ENCODE data around the gene OSBPL3. TPM values are rescaled to one million over a fixed set of nuclear protein-coding genes. Genes with fewer than 3 reads are reported as not detected.

The OSBPL3 gene
- total and polyA plus RNA-seq, 2 donors (not counting 1 experiment from before 2014, with no cell fraction given): 13.5 to 67.6 TPM

DNA sequence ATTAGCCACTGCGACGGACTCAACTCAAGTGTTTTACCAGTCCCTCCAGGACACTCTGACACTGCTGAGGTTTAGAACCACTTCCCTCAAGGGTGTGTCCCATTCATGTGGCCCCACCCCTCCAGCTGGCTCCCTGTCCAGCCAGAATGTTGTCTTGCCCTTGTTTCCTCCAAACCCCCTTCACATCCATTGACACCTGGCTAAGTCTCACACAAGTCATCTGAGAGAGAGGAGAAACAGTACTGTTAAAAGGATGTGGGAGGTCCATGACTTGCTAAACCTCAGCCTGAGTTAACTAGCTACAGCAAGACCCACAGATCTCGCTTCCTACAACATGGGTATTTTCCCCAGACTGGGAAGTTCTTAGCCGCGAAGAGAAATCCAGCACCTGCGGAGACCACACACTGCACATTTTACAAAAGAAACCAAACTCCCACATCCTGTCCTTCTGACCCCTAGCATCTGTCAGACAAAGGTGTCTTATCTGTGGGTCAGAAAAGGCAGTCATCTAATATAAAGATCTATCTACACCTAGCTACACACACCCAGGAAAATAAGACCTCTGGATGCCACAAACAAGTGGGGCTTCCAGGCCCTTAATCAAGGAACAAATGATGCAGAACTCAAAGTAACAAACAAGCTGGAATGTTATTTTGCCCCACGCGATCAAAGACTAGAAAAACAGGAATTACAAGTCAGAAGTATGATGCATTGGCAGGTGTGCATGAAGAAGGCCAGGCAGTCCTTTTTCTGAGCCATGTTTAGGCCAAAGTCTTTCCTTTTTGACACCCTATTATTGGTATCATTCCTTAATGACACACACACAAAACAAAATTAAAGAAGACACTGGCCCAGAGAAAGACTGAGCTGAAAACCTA, 13.9 kb downstream of the OSBPL3 start:
- Histone ChIP-seq H3K36me3 (replicated peaks in 1 of 2; ENCODE audit: control extremely low read depth in 1 of 2, control insufficient read depth in 1 of 2, extremely low read depth in 1 of 2, insufficient read depth in 2 of 2, low read length in 1 of 2) (no peaks in the 10 kb centered on the region), H3K9me3 (ENCODE audit: control extremely low read depth in 1 of 3, control insufficient read depth in 2 of 3, insufficient read depth in 1 of 3, low read length in 2 of 3) (no peaks in the 10 kb centered on the region), H2AFZ (ENCODE audit: insufficient read depth, low read depth, low read length, poor library complexity, severe bottlenecking) (peak overlapping the region; percentile 2), H4K20me1 (ENCODE audit: control insufficient read depth, insufficient read depth, low read length, poor library complexity, severe bottlenecking) (peaks cover 12% of the 10 kb centered on the region), H3K4me2 (replicated peaks; ENCODE audit: low read depth, low read length, poor library complexity, severe bottlenecking) (peak overlapping the region; percentile 52), H3K27ac (ENCODE audit: low read length in 2 of 2) (peak overlapping the region; percentile 34 to 67), H3K79me2 (ENCODE audit: control insufficient read depth, insufficient read depth, low read length) (peaks cover 56% of the 10 kb centered on the region), H3K27me3 (replicated peaks in 1 of 4; ENCODE audit: control extremely low read depth in 1 of 4, control insufficient read depth in 3 of 4, insufficient read depth in 4 of 4, low read length in 3 of 4) (no peaks in the 10 kb centered on the region), H3K9ac (ENCODE audit: low read length) (peak overlapping the region; percentile 8), H3K4me1 (ENCODE audit: control insufficient read depth in 2 of 2, insufficient read depth in 2 of 2, low read length in 2 of 2) (peaks cover 37 to 41% of the 10 kb centered on the region in 2 donors), H3K4me3 (ENCODE audit: control extremely low read depth in 1 of 5, extremely low read depth in 1 of 5, insufficient read depth in 1 of 5, low read depth in 2 of 5, low read length in 4 of 5) (no peak overlapping the region)
- TF ChIP-seq EZH2 (IDR thresholded peaks at IDR 0.05; ENCODE audit: borderline replicate concordance, insufficient read depth, low read depth, low read length, poor library complexity, severe bottlenecking): no peak
- TF ChIP-seq, protein P1, sequence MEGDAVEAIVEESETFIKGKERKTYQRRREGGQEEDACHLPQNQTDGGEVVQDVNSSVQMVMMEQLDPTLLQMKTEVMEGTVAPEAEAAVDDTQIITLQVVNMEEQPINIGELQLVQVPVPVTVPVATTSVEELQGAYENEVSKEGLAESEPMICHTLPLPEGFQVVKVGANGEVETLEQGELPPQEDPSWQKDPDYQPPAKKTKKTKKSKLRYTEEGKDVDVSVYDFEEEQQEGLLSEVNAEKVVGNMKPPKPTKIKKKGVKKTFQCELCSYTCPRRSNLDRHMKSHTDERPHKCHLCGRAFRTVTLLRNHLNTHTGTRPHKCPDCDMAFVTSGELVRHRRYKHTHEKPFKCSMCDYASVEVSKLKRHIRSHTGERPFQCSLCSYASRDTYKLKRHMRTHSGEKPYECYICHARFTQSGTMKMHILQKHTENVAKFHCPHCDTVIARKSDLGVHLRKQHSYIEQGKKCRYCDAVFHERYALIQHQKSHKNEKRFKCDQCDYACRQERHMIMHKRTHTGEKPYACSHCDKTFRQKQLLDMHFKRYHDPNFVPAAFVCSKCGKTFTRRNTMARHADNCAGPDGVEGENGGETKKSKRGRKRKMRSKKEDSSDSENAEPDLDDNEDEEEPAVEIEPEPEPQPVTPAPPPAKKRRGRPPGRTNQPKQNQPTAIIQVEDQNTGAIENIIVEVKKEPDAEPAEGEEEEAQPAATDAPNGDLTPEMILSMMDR (IDR thresholded peaks at IDR 0.05): no peak
- ATAC-seq (ENCODE audit: low read depth) (peak; percentile 38), DNase-seq (peak; percentile 67)
- ChIA-PET POLR2A (no interaction called here), CTCF (interaction anchor here (0.6 to 2.4 kb wide), 5 partner anchors 11 to 154 kb away, joined by 3 to 8 read pairs (median 3); partner anchors contain the start of gene OSBPL3)
- Mint-ChIP-seq H3K27ac (peak overlapping the region; percentile 66), H3K27me3 (no peaks in the 10 kb centered on the region), H3K9me3 (ENCODE audit: insufficient read depth) (no peaks in the 10 kb centered on the region), H3K4me1 (peaks cover 67% of the 10 kb centered on the region), H3K4me3 (peak overlapping the region; percentile 63)
- WGBS (ENCODE audit: insufficient coverage): 18% methylated on average over 5 of the region's 8 CpGs
- intact Hi-C loops (cut with micrococcal nuclease): no loop called here

DNA sequence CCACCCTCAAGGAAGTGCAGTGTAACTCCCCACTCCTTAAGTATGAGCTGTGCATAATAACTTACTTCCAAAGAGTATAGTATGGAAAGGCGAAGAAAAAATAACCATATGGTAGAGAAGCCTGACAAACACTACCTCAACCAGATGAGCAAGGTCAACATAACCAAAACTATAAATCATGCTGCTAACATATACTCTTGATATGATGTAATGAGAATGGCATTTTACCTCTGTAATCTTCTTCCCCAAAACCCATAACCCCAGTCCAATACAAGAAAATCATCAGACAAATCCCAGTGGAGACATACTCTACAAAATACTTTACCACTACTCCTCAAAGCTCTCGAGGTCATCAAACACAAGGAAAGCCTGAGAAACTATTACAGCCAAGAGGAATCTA, 15.8 kb downstream of the OSBPL3 start:
- Histone ChIP-seq H3K4me3 (ENCODE audit: control extremely low read depth in 1 of 5, extremely low read depth in 1 of 5, insufficient read depth in 1 of 5, low read depth in 2 of 5, low read length in 4 of 5) (no peak overlapping the region), H3K27me3 (replicated peaks in 1 of 4; ENCODE audit: control extremely low read depth in 1 of 4, control insufficient read depth in 3 of 4, insufficient read depth in 4 of 4, low read length in 3 of 4) (no peaks in the 10 kb centered on the region), H3K4me2 (replicated peaks; ENCODE audit: low read depth, low read length, poor library complexity, severe bottlenecking) (no peak overlapping the region), H3K36me3 (replicated peaks in 1 of 2; ENCODE audit: control extremely low read depth in 1 of 2, control insufficient read depth in 1 of 2, extremely low read depth in 1 of 2, insufficient read depth in 2 of 2, low read length in 1 of 2) (no peaks in the 10 kb centered on the region), H4K20me1 (ENCODE audit: control insufficient read depth, insufficient read depth, low read length, poor library complexity, severe bottlenecking) (peaks cover 12% of the 10 kb centered on the region), H3K4me1 (ENCODE audit: control insufficient read depth in 2 of 2, insufficient read depth in 2 of 2, low read length in 2 of 2) (peaks cover 42 to 47% of the 10 kb centered on the region in 2 donors), H3K79me2 (ENCODE audit: control insufficient read depth, insufficient read depth, low read length) (peaks cover 55% of the 10 kb centered on the region), H3K27ac (ENCODE audit: low read length in 2 of 2) (no peak overlapping the region), H2AFZ (ENCODE audit: insufficient read depth, low read depth, low read length, poor library complexity, severe bottlenecking) (no peak overlapping the region), H3K9ac (ENCODE audit: low read length) (no peak overlapping the region), H3K9me3 (ENCODE audit: control extremely low read depth in 1 of 3, control insufficient read depth in 2 of 3, insufficient read depth in 1 of 3, low read length in 2 of 3) (no peaks in the 10 kb centered on the region)
- no peaks in the 10 kb centered on the region for H3K9me3 Mint-ChIP-seq (ENCODE audit: insufficient read depth)
- peaks cover 77% of the 10 kb centered on the region for H3K4me1 Mint-ChIP-seq
- intact Hi-C loops (cut with micrococcal nuclease): loop anchor here (5.0 kb wide), 2 partner anchors 52 to 67 kb away; no protein-coding TSS in a partner anchor
- ChIA-PET POLR2A (interaction anchor here (0.7 kb wide), 1 partner anchor 17 kb away, joined by 3 read pairs; no protein-coding TSS in a partner anchor), CTCF (interaction anchor here (1.0 to 3.4 kb wide), 2 partner anchors 15 to 130 kb away, joined by 5 to 19 read pairs; partner anchors contain the start of gene OSBPL3)
- no peak for DNase-seq
- H3K4me3 Mint-ChIP-seq: no peak overlapping the region
- no peaks in the 10 kb centered on the region for H3K27me3 Mint-ChIP-seq
- no peak for ATAC-seq (ENCODE audit: low read depth)
- WGBS (ENCODE audit: insufficient coverage): no CpG with 5 or more reads among the region's 2 CpGs
- peak overlapping the region; percentile 57 for H3K27ac Mint-ChIP-seq
- TF ChIP-seq EZH2 (IDR thresholded peaks at IDR 0.05; ENCODE audit: borderline replicate concordance, insufficient read depth, low read depth, low read length, poor library complexity, severe bottlenecking): no peak
- TF ChIP-seq, protein P1 (IDR thresholded peaks at IDR 0.05): no peak

All from B cell (primary cell).